IgD-negative memory B cell (primary cell): Measurements from ENCODE around the gene NAV2. TPM values are rescaled to one million over a fixed set of nuclear protein-coding genes. Genes with fewer than 3 reads are reported as not detected.
A peak's percentile ranks its signal among the peaks of the same experiment; 100 is the strongest.
"Not testable (repeated sequence)": the region's sequence is repeated elsewhere in the genome, so short reads cannot be mapped to it uniquely, and the experiment has no call there.

Experiments used
- H3K27ac Mint-ChIP-seq, 3 donors: one replicate each; pipeline ENCODE4 v1.8.0; 2020 to 2022; ENCODE audit warnings: mild to moderate bottlenecking in 3 of 3, mixed read lengths in 3 of 3, moderate library complexity in 1 of 3
- H3K27me3 Mint-ChIP-seq: one replicate; pipeline ENCODE4 v1.8.0; 2021; ENCODE audit warnings: mixed read lengths
- H3K36me3 Mint-ChIP-seq: one replicate; pipeline ENCODE4 v1.8.0; 2020; ENCODE audit warnings: mild to moderate bottlenecking, mixed read lengths
- H3K4me1 Mint-ChIP-seq, 3 donors: one replicate each; pipeline ENCODE4 v1.8.0; 2020 to 2022; ENCODE audit warnings: mixed read lengths in 3 of 3, mild to moderate bottlenecking in 1 of 3
- H3K4me3 Mint-ChIP-seq, 4 donors: one replicate each; pipeline ENCODE4 v1.8.0; 2020 to 2022; ENCODE audit warnings: mild to moderate bottlenecking in 4 of 4, mixed read lengths in 4 of 4, moderate library complexity in 3 of 4
- H3K9me3 Mint-ChIP-seq, 3 donors: one replicate each; pipeline ENCODE4 v1.8.0; 2020 to 2021; ENCODE audit warnings: mixed read lengths in 3 of 3, mild to moderate bottlenecking in 1 of 3
- polyA plus RNA-seq: library from polyadenylated mRNA; unstranded; fragments of 300-500 nt; fragmentation: Illumina TruSeq; gene quantifications from one replicate; pipeline ENCODE4 v1.2.3, GENCODE V29; 2021

The NAV2 gene
- polyA plus RNA-seq, 1 donor from 2014 or later, result 0.19 TPM

DNA sequence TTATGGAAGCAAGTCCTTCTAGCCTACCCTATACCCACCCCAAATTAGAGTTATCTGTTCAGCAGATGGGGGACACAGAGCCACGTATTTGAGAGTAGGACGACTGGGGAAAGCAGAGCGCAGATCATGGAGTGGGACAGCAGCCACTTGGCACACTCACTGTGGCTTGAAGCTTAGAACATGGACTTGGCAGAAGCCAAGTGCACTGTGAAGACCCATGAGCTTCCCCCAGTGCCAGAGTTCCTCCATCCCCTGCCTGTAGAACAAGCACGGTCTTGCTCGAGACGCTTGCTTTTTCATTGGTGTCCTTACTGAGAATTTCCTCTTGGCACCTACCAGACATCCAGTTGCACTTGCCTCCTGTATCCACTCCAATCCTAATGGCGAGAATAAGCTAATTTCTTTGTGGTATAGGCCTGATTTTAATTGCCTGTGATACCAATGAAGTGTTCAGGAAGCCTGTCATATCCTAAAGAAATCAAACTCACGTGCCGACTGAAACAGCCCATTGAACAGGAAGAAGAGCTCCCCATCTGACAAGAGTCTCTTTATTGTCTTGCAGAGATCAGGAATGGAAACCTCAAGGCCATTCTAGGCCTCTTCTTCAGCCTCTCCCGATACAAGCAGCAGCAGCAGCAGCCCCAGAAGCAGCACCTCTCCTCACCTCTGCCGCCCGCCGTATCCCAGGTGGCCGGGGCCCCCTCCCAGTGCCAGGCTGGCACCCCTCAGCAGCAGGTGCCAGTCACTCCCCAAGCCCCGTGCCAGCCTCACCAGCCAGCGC is 166.9 kb downstream of the NAV2 start:
- no peaks in the 10 kb centered on the region for H3K9me3 Mint-ChIP-seq
- peak overlapping the region in 1 of 4 donors; percentile 14 for H3K4me3 Mint-ChIP-seq
- H3K27me3 Mint-ChIP-seq, result no peaks in the 10 kb centered on the region
- peak overlapping the region in 1 of 3 donors; percentile 43 for H3K27ac Mint-ChIP-seq
- H3K36me3 Mint-ChIP-seq, result peaks cover 2% of the 10 kb centered on the region
- peaks cover 0 to 2% (median 0%) of the 10 kb centered on the region in 3 donors for H3K4me1 Mint-ChIP-seq

DNA sequence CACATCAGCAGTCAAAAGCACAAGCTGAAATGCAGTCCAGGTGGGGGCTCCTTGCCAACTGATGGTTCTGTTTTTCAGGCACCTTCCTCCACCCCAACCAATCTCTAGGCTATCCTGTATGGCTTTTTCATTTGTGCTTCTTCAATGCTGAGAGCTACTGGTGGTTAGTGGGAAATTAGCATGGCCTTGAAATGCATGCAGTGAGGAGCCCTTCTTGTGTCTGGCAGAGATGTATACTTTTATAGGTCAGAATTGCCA is 167.4 kb downstream of the NAV2 start:
- H3K36me3 Mint-ChIP-seq, result peaks cover 2% of the 10 kb centered on the region
- H3K4me1 Mint-ChIP-seq, result peaks cover 0 to 2% (median 0%) of the 10 kb centered on the region in 3 donors
- no peaks in the 10 kb centered on the region for H3K9me3 Mint-ChIP-seq
- no peaks in the 10 kb centered on the region for H3K27me3 Mint-ChIP-seq
- H3K27ac Mint-ChIP-seq, result no peak overlapping the region
- H3K4me3 Mint-ChIP-seq, result no peak overlapping the region

DNA sequence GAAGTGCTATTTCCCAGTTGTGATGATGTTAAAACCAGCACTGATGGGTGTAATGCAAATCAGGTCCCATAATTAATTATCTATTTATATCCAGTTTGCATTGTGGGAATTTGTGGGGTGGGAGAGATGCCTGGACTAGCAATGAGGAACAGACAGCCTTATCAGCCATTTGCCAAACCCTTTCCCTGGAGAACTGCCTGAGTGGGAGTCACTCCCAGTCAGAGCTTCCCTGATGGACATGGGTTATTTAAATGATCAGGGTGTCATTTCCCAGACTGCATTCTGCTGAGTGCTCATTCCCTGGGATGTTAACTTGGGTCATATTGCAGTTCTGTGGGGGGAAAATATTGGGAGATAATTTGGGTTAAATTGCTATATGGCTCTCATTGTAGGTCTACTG is 168.5 kb downstream of the NAV2 start:
- Mint-ChIP-seq H3K4me3 (no peak overlapping the region), H3K27ac (no peak overlapping the region), H3K4me1 (peaks cover 0 to 2% (median 0%) of the 10 kb centered on the region in 3 donors), H3K9me3 (no peaks in the 10 kb centered on the region), H3K36me3 (peaks cover 2% of the 10 kb centered on the region), H3K27me3 (no peaks in the 10 kb centered on the region)

DNA sequence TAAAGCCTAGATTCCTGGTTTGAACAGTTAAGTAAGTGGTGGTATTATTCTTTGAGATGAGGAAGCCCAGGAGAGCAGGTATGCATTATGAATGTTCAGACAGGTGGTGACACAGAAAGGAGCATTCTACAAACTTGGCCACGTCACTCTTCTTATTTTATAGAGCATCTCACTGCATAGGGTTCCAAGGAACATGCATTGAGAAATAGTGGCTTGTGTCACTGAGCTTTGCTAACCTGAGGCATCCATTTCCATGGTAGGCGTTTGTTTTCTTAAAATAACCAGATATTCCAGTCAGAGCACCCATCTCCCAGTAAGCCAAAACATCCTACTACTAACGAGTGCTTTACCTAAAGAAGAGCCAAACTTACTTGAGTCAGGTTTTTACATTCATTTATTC is 169.7 kb downstream of the NAV2 start:
- no peak overlapping the region for H3K4me3 Mint-ChIP-seq
- H3K9me3 Mint-ChIP-seq, result no peaks in the 10 kb centered on the region
- H3K36me3 Mint-ChIP-seq, result peaks cover 2% of the 10 kb centered on the region
- H3K27me3 Mint-ChIP-seq, result no peaks in the 10 kb centered on the region
- no peak overlapping the region for H3K27ac Mint-ChIP-seq
- H3K4me1 Mint-ChIP-seq, result peaks cover 0 to 2% (median 0%) of the 10 kb centered on the region in 3 donors

DNA sequence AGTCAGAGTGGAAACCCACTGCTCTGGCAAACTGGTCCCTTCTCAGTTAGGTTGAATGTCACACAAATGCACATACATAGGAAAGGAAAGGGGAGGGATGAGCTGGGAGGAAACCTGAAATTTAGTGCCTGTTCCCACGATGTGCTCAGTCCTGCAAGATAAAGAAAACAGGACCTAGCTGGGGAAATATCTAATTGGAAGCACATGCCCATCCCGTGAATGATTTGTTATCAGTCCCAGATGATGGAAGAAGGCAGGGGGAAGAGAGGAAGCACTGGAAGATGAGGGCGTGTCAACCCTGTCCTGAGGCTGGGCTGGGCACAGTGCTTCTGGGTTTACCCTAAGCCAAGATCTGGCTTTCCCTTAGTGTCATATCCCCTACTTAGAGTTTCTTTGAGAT is 173.9 kb downstream of the NAV2 start:
- Mint-ChIP-seq H3K36me3 (peaks cover 2% of the 10 kb centered on the region), H3K4me3 (no peak overlapping the region), H3K4me1 (peaks cover 0 to 2% (median 0%) of the 10 kb centered on the region in 3 donors), H3K27ac (no peak overlapping the region), H3K27me3 (peaks cover 1% of the 10 kb centered on the region), H3K9me3 (no peaks in the 10 kb centered on the region)

DNA sequence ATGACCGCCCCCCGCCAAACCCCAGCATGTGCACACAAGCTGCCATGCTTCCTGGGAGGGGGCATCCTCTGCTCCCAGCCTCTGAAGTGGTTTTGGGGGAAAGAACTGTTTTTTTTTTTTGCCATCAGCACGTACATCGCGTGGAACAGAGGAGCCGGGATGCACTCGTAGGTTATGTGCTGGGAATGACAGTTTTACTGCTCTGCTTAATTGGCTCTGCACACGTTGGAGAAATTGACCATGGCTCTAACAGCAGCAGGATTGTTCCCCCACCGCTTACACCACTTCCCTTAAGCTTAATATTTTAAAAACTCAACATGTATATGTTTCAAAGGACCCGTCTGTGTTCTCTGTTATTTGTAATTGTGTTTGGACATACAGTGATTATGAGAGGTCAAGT is 175.2 kb downstream of the NAV2 start:
- peaks cover 0 to 2% (median 0%) of the 10 kb centered on the region in 3 donors for H3K4me1 Mint-ChIP-seq
- no peak overlapping the region for H3K4me3 Mint-ChIP-seq
- H3K9me3 Mint-ChIP-seq, result peaks cover 0 to 4% (median 0%) of the 10 kb centered on the region in 3 donors
- peaks cover 1% of the 10 kb centered on the region for H3K27me3 Mint-ChIP-seq
- peaks cover 2% of the 10 kb centered on the region for H3K36me3 Mint-ChIP-seq
- no peak overlapping the region for H3K27ac Mint-ChIP-seq

DNA sequence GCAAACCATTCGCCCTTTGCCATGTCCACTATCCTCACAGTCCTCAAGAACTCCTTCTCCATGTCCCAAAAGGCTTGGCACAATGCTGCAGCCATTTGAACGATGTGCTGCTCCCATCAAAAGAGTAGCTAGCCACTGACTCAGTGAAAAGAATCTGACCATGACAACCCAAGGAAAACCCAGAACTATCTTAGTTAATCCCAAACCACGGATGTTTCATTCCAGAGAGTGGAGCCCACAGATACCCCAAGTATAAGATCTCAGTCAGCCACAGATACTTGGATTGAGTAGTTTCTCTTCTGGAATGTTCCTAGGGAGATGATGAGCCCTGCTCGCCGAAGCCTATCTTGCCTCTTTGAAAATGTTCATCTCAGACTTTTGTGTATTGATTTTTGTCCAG is 176.9 kb downstream of the NAV2 start:
- Mint-ChIP-seq H3K27ac (no peak overlapping the region), H3K9me3 (peaks cover 0 to 4% (median 0%) of the 10 kb centered on the region in 3 donors), H3K4me3 (no peak overlapping the region), H3K4me1 (no peaks in the 10 kb centered on the region), H3K27me3 (peaks cover 1% of the 10 kb centered on the region), H3K36me3 (no peaks in the 10 kb centered on the region)

DNA sequence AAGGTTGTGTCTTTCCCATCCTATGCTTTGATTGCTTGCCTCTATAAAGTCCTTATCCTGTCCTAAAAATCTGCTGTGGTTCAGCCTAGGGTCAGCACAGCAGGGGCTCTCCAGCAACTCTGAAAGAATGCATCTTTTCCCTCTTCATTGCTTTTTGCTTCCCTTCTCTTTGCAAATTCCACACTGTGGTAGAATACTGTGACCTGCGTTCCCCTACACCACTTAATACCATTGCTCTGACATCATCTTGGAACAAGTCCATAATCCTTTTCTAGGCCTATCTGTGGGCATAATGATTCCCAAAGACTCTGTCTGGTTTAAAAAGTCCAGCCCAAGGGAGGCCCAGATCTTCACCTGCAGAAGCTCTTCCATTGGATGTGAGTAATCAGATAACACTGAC is 177.7 kb downstream of the NAV2 start:
- Mint-ChIP-seq H3K36me3 (no peaks in the 10 kb centered on the region), H3K27me3 (peaks cover 1% of the 10 kb centered on the region), H3K4me1 (no peaks in the 10 kb centered on the region), H3K4me3 (no peak overlapping the region), H3K9me3 (peaks cover 0 to 4% (median 0%) of the 10 kb centered on the region in 3 donors), H3K27ac (no peak overlapping the region)

DNA sequence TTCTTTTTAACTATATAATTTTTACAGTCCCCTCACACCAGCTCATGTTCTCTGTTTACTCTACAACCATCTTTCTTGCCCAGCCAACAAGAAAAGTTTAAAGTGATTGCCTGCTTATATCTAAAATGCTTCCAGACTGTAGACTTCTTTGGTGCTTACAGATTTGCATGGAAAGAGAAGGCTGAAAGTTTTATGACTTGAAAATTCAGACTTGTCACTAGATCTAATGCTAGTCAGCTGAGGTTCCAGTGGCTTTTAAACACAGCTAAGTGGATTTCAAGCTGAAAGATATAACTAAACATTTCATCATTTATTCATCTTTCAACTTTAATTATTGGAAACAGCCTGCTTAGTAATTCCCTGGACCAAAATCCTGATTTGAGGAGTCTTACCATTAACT is 178.4 kb downstream of the NAV2 start:
- Mint-ChIP-seq H3K4me3 (no peak overlapping the region), H3K27me3 (peaks cover 4% of the 10 kb centered on the region), H3K27ac (no peak overlapping the region), H3K36me3 (no peaks in the 10 kb centered on the region), H3K9me3 (peaks cover 0 to 4% (median 0%) of the 10 kb centered on the region in 3 donors), H3K4me1 (no peaks in the 10 kb centered on the region)

DNA sequence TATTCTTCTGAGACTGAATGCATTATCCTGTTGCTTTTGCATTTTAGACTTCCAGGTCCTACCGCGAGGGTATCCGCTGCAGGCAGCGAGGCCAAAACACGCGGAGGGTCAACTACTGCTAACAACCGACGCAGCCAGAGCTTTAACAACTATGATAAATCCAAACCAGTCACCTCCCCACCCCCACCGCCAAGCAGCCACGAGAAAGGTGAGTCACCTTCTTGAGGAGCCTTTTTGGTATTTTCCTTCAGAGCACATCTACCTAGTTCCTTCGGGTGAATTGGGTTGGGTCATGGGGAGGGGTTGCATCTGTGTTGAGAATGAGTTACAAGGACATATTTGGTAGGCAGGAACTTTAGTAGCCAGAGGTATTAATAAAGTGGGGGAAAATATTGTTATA is 179.8 kb downstream of the NAV2 start:
- no peak overlapping the region for H3K27ac Mint-ChIP-seq
- H3K4me1 Mint-ChIP-seq, result no peaks in the 10 kb centered on the region
- H3K36me3 Mint-ChIP-seq, result no peaks in the 10 kb centered on the region
- H3K9me3 Mint-ChIP-seq, result peaks cover 0 to 4% (median 0%) of the 10 kb centered on the region in 3 donors
- H3K27me3 Mint-ChIP-seq, result peaks cover 6% of the 10 kb centered on the region
- H3K4me3 Mint-ChIP-seq, result no peak overlapping the region

DNA sequence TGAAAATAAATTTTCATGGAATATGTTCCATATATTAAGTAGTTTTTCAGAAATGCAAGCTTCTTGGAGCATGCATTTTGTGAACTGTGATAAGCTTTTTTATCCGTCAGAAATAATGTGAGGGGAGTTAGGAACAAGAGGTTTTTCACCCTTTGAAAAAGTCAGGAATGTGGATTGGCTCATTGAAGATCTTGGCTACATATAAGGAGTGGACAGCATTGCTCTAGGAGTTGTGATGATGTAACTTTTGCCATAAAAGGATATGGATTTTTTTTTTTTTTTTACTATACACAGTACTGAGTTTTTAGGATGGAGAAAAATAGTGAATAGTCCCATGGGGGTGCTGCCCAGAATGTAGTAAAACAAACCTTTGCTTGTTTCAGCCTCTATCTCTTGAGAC is 180.2 kb downstream of the NAV2 start:
- Mint-ChIP-seq H3K27me3 (peaks cover 6% of the 10 kb centered on the region), H3K9me3 (peaks cover 0 to 4% (median 0%) of the 10 kb centered on the region in 3 donors), H3K4me1 (no peaks in the 10 kb centered on the region), H3K36me3 (no peaks in the 10 kb centered on the region), H3K4me3 (no peak overlapping the region), H3K27ac (no peak overlapping the region)

DNA sequence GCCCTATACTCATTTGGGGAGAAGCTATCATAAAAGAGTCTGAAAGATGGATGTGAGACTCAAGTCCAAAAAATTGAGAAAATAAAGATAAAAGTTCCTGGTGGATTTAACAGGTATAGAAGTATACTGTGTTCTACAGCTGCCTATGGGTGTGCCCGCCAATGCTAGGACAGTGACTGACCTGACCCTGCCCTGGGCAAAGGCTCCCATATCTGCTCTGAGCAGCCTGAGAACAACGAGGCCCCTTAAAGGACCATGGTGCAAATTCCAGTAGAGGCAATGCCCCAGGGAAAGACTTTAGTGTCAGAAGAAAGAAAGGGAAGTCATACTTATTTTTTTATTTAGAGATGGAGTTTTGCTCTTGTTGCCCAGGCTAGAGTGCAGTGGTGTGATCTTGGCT is 181.8 kb downstream of the NAV2 start:
- Mint-ChIP-seq H3K27ac (no peak overlapping the region), H3K4me3 (no peak overlapping the region), H3K27me3 (peaks cover 5% of the 10 kb centered on the region), H3K4me1 (no peaks in the 10 kb centered on the region), H3K36me3 (no peaks in the 10 kb centered on the region), H3K9me3 (peaks cover 0 to 4% (median 0%) of the 10 kb centered on the region in 3 donors)

DNA sequence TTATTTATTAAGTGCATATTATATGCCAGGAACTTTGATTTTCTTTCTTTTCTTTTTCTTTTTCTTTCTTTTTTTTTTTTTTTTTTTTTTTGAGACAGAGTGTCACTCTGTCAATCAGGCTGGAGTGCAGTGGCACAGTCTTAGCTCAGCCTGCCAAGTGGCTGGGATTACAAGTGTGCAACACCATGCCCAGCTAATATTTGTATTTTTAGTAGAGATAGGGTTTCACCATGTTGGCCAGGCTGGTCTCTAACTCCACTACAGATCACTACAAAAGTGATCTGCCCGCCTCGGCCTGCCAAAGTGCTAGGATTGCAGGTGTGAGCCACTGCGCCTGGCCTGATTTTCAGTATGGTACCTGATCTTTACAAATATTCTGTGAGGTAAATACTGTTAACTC is 182.4 kb downstream of the NAV2 start:
- not testable (repeated sequence) for H3K27me3 Mint-ChIP-seq

DNA sequence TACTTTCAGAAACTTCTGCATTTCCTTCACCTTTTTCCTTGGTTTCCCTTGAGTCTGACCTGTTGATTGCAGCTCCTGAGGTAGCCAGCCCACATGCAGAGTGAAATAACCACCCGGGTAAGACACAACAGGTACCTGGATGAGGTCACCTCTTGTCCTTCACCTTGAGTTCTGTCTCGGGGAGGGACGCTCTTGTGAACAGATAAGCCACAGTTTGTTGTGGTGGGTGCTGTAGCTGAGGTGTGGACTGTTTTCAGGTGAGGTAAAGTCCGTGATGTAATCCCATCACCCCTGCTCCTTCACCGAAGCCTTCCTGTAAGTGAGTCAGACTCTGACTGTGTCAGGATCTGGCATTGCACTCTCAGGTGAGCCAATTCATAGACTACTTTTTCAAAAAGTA is 183.1 kb downstream of the NAV2 start:
- no peaks in the 10 kb centered on the region for H3K4me1 Mint-ChIP-seq
- no peak overlapping the region for H3K4me3 Mint-ChIP-seq

More for the DNA sequence above, 182.4 kb downstream of the NAV2 start:
- not testable (repeated sequence) for H3K4me3 Mint-ChIP-seq, H3K4me1 Mint-ChIP-seq, H3K9me3 Mint-ChIP-seq, H3K36me3 Mint-ChIP-seq, H3K27ac Mint-ChIP-seq

DNA sequence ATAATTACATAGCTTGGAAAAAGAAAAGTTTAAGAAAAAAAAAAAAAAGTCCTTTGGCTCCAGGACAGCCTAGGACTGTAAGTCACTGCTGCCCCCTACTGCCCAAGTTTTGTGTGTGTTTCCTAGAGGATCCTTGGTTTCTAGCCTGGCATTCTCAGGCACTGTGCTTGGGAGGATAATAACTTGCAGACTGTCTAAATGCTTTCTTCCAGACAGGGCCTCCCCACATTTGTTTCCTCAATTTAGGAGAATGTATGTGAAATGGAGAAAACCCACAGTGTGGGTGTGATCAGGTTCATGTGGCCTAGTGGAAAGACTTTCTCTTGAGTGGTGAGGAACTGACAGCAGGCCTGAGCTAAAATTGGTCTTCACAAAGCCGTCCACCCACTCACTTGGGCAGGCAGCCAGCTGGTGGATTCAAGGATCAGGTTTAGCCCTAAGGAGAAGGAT is 191.0 kb downstream of the NAV2 start:
- Mint-ChIP-seq H3K27me3 (no peaks in the 10 kb centered on the region), H3K9me3 (no peaks in the 10 kb centered on the region), H3K4me1 (no peaks in the 10 kb centered on the region), H3K36me3 (no peaks in the 10 kb centered on the region), H3K4me3 (no peak overlapping the region), H3K27ac (no peak overlapping the region)

More for the DNA sequence above, 183.1 kb downstream of the NAV2 start:
- Mint-ChIP-seq H3K27ac (no peak overlapping the region), H3K36me3 (no peaks in the 10 kb centered on the region), H3K27me3 (peaks cover 5% of the 10 kb centered on the region), H3K9me3 (peaks cover 0 to 4% (median 0%) of the 10 kb centered on the region in 3 donors)

DNA sequence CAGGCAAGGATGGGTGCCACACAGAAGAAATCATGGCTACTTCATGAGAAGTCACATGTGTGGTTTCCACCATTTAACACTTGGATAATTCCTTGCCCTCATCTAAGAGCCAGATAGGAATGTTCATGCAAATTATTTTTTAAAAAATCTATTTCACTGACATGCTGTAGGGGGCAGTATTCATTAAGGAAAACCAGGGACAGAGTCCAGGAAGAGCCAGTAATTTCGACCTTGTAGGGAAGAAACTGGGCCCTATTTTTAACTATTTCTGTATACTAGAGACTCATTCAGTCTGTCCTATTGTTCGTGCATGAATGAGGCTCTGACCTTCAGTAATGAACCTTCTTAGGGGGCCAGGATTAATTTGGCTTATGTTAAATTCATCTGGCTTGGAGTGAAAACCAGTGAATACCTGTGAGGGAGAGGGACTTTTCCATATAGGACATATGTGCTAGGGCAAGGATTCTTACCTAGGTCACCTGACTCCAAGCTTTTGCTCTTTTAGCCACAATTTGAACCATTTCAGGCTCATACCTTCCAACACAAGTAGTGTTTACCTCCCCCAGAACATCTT is 192.7 kb downstream of the NAV2 start:
- H3K4me1 Mint-ChIP-seq, result no peaks in the 10 kb centered on the region
- no peaks in the 10 kb centered on the region for H3K27me3 Mint-ChIP-seq
- H3K9me3 Mint-ChIP-seq, result no peaks in the 10 kb centered on the region
- no peak overlapping the region for H3K4me3 Mint-ChIP-seq
- no peaks in the 10 kb centered on the region for H3K36me3 Mint-ChIP-seq
- H3K27ac Mint-ChIP-seq, result no peak overlapping the region
